ENCODE measurements around the gene NPY5R. TPM values are rescaled to one million over a fixed set of nuclear protein-coding genes. Genes with fewer than 3 reads are reported as not detected.

Gene NPY5R
- total and polyA plus RNA-seq, 2 donors (not counting 1 experiment from before 2014, with no cell fraction given), result not detected

GRCh38 chr4:163382178-163382869, 38.6 kb downstream of the NPY5R start:
- intact Hi-C loops (cut with micrococcal nuclease), result no loop called here
- no peaks in the 10 kb centered on the region for H3K36me3 ChIP-seq (replicated peaks in 1 of 2; ENCODE audit: control extremely low read depth in 1 of 2, control insufficient read depth in 1 of 2, extremely low read depth in 1 of 2, insufficient read depth in 2 of 2, low read length in 1 of 2)
- no peaks in the 10 kb centered on the region for H4K20me1 ChIP-seq (ENCODE audit: control insufficient read depth, insufficient read depth, low read length, poor library complexity, severe bottlenecking)
- no peaks in the 10 kb centered on the region for H3K4me1 ChIP-seq (ENCODE audit: control insufficient read depth in 2 of 2, insufficient read depth in 2 of 2, low read length in 2 of 2)
- H3K27ac Mint-ChIP-seq, result no peak overlapping the region
- POLR2A ChIA-PET, result no interaction called here
- H3K27ac ChIP-seq (ENCODE audit: low read length in 2 of 2), result no peak overlapping the region
- CTCF ChIA-PET, result no interaction called here
- no peaks in the 10 kb centered on the region for H3K9me3 Mint-ChIP-seq (ENCODE audit: insufficient read depth)
- peaks cover 15% of the 10 kb centered on the region for H3K27me3 Mint-ChIP-seq
- no peaks in the 10 kb centered on the region for H3K79me2 ChIP-seq (ENCODE audit: control insufficient read depth, insufficient read depth, low read length)
- no peak overlapping the region for H3K4me2 ChIP-seq (replicated peaks; ENCODE audit: low read depth, low read length, poor library complexity, severe bottlenecking)
- no peaks in the 10 kb centered on the region for H3K4me1 Mint-ChIP-seq
- no peaks in the 10 kb centered on the region for H3K9me3 ChIP-seq (ENCODE audit: control extremely low read depth in 1 of 3, control insufficient read depth in 2 of 3, insufficient read depth in 1 of 3, low read length in 2 of 3)
- ATAC-seq (ENCODE audit: low read depth), result no peak
- no peak overlapping the region for H2AFZ ChIP-seq (ENCODE audit: insufficient read depth, low read depth, low read length, poor library complexity, severe bottlenecking)
- TF ChIP-seq CTCF (IDR thresholded peaks at IDR 0.05), result no peak
- no peak for TF ChIP-seq EZH2 (IDR thresholded peaks at IDR 0.05; ENCODE audit: borderline replicate concordance, insufficient read depth, low read depth, low read length, poor library complexity, severe bottlenecking)
- H3K4me3 ChIP-seq (ENCODE audit: control extremely low read depth in 1 of 5, extremely low read depth in 1 of 5, insufficient read depth in 1 of 5, low read depth in 2 of 5, low read length in 4 of 5), result no peak overlapping the region
- DNase-seq, result no peak
- no peaks in the 10 kb centered on the region for H3K27me3 ChIP-seq (replicated peaks in 1 of 4; ENCODE audit: control extremely low read depth in 1 of 4, control insufficient read depth in 3 of 4, insufficient read depth in 4 of 4, low read length in 3 of 4)
- no peak overlapping the region for H3K9ac ChIP-seq (ENCODE audit: low read length)
- no peak overlapping the region for H3K4me3 Mint-ChIP-seq
- WGBS (ENCODE audit: insufficient coverage), result 90% methylated on average over 6 of the region's 7 CpGs

GRCh38 chr4:163384434-163384833, 40.7 kb downstream of the NPY5R start:
- H3K4me3 ChIP-seq (ENCODE audit: control extremely low read depth in 1 of 5, extremely low read depth in 1 of 5, insufficient read depth in 1 of 5, low read depth in 2 of 5, low read length in 4 of 5), result no peak overlapping the region
- no peak overlapping the region for H3K4me2 ChIP-seq (replicated peaks; ENCODE audit: low read depth, low read length, poor library complexity, severe bottlenecking)
- H3K27me3 ChIP-seq (replicated peaks in 1 of 4; ENCODE audit: control extremely low read depth in 1 of 4, control insufficient read depth in 3 of 4, insufficient read depth in 4 of 4, low read length in 3 of 4), result no peaks in the 10 kb centered on the region
- H3K9me3 ChIP-seq (ENCODE audit: control extremely low read depth in 1 of 3, control insufficient read depth in 2 of 3, insufficient read depth in 1 of 3, low read length in 2 of 3), result no peaks in the 10 kb centered on the region
- Mint-ChIP-seq H3K4me1 (no peaks in the 10 kb centered on the region), H3K27ac (no peak overlapping the region), H3K4me3 (no peak overlapping the region), H3K27me3 (peaks cover 15% of the 10 kb centered on the region), H3K9me3 (ENCODE audit: insufficient read depth) (no peaks in the 10 kb centered on the region)
- intact Hi-C loops (cut with micrococcal nuclease), result no loop called here
- H3K79me2 ChIP-seq (ENCODE audit: control insufficient read depth, insufficient read depth, low read length), result no peaks in the 10 kb centered on the region
- ChIA-PET CTCF (no interaction called here), POLR2A (no interaction called here)
- H3K36me3 ChIP-seq (replicated peaks in 1 of 2; ENCODE audit: control extremely low read depth in 1 of 2, control insufficient read depth in 1 of 2, extremely low read depth in 1 of 2, insufficient read depth in 2 of 2, low read length in 1 of 2), result no peaks in the 10 kb centered on the region
- TF ChIP-seq CTCF (IDR thresholded peaks at IDR 0.05) (no peak), EZH2 (IDR thresholded peaks at IDR 0.05; ENCODE audit: borderline replicate concordance, insufficient read depth, low read depth, low read length, poor library complexity, severe bottlenecking) (no peak)
- no CpG with 5 or more reads among the region's 5 CpGs for WGBS (ENCODE audit: insufficient coverage)
- no peaks in the 10 kb centered on the region for H4K20me1 ChIP-seq (ENCODE audit: control insufficient read depth, insufficient read depth, low read length, poor library complexity, severe bottlenecking)
- H3K9ac ChIP-seq (ENCODE audit: low read length), result no peak overlapping the region
- no peak overlapping the region for H3K27ac ChIP-seq (ENCODE audit: low read length in 2 of 2)
- no peak for ATAC-seq (ENCODE audit: low read depth)
- no peaks in the 10 kb centered on the region for H3K4me1 ChIP-seq (ENCODE audit: control insufficient read depth in 2 of 2, insufficient read depth in 2 of 2, low read length in 2 of 2)
- no peak for DNase-seq
- H2AFZ ChIP-seq (ENCODE audit: insufficient read depth, low read depth, low read length, poor library complexity, severe bottlenecking), result no peak overlapping the region

All from B cell (primary cell).